Hepatocyte (in vitro differentiated cells): ENCODE data around the gene ANG. TPM values are rescaled to one million over a fixed set of nuclear protein-coding genes. Genes with fewer than 3 reads are reported as not detected.

Experiments used
- DNase-seq: peaks from one replicate; pipeline ENCODE4 v3.0.0-alpha.2; 2016; ENCODE audit warnings: low spot score
- H2AFZ ChIP-seq: fragments of 200-600 bp; sonication (generic); 2 replicates; pipeline ENCODE4 v1.6.0; 2016; ENCODE audit warnings: antibody characterized with exemption, mild to moderate bottlenecking
- H3K27ac ChIP-seq: fragments of 200-600 bp; sonication (generic); 2 replicates; pipeline ENCODE4 v1.5.1; 2016; ENCODE audit warnings: mild to moderate bottlenecking
- H3K27me3 ChIP-seq: fragments of 200-600 bp; sonication (generic); 2 replicates; pipeline ENCODE4 v1.6.1; 2016
- H3K36me3 ChIP-seq: fragments of 200-600 bp; sonication (generic); replicated peaks from 2 replicates; pipeline ENCODE4 v1.5.1; 2016; ENCODE audit warnings: low read depth; ENCODE audit not compliant: insufficient read depth
- H3K4me1 ChIP-seq: fragments of 200-600 bp; sonication (generic); 2 replicates; pipeline ENCODE4 v1.5.1; 2016; ENCODE audit warnings: mild to moderate bottlenecking, moderate library complexity; ENCODE audit not compliant: insufficient read depth
- H3K4me2 ChIP-seq: fragments of 200-600 bp; sonication (generic); 2 replicates; pipeline ENCODE4 v1.6.0; 2016
- H3K4me3 ChIP-seq: fragments of 200-600 bp; sonication (generic); 2 replicates; pipeline ENCODE4 v1.5.1; 2016; ENCODE audit warnings: mild to moderate bottlenecking
- H3K79me2 ChIP-seq: fragments of 200-600 bp; sonication (generic); 2 replicates; pipeline ENCODE4 v1.6.0; 2017; ENCODE audit warnings: mild to moderate bottlenecking
- H3K9me2 ChIP-seq: fragments of 200-600 bp; sonication (generic); replicated peaks from 2 replicates; pipeline ENCODE4 v1.6.0; 2017; ENCODE audit warnings: mild to moderate bottlenecking; ENCODE audit not compliant: insufficient read depth
- H3K9me3 ChIP-seq: fragments of 200-600 bp; sonication (generic); 2 replicates; pipeline ENCODE4 v1.5.1; 2016; ENCODE audit warnings: low read depth, mild to moderate bottlenecking
- H4K20me1 ChIP-seq: fragments of 200-600 bp; sonication (generic); 2 replicates; pipeline ENCODE4 v1.6.0; 2016; ENCODE audit warnings: mild to moderate bottlenecking; ENCODE audit not compliant: insufficient read depth, poor library complexity, severe bottlenecking
- EZH2 ChIP-seq: fragments of 200-600 bp; sonication (generic); IDR thresholded peaks from 2 replicates; pipeline ENCODE4 v1.6.1; 2016; ENCODE audit warnings: antibody characterized with exemption, mild to moderate bottlenecking, borderline replicate concordance
- EZH2phosphoT487 ChIP-seq: fragments of 200-600 bp; sonication (generic); IDR thresholded peaks from one replicate; pipeline ENCODE4 v1.6.1; 2018; ENCODE audit warnings: antibody characterized with exemption, mild to moderate bottlenecking, low read depth, moderate library complexity; ENCODE audit not compliant: unreplicated experiment, severe bottlenecking
- WGBS: methylation state at CpG from one replicate; pipeline ENCODE4 v1.1.6; 2016; ENCODE audit warnings: low lambda C conversion rate; ENCODE audit errors: missing lambda C conversion rate; 5-methylcytosine and 5-hydroxymethylcytosine counted together
- polyA plus RNA-seq: library from polyadenylated mRNA; unstranded; fragments of >200 nt; fragmentation: Nextera tagmentation; extraction: Ambion mirVana; gene quantifications from 2 replicates; pipeline ENCODE4 v1.2.1, GENCODE V29; 2016
- total RNA-seq: library from RNA; depleted of rRNA; stranded (reverse); fragments of >200 nt; gene quantifications from 2 replicates; pipeline ENCODE4 v1.2.3, GENCODE V29; 2014
- TF ChIP-seq, protein P1 (sequence below): fragments of 200-600 bp; sonication (generic); IDR thresholded peaks from 2 replicates; pipeline ENCODE4 v1.5.1; 2016; ENCODE audit warnings: antibody characterized with exemption, mild to moderate bottlenecking; ENCODE audit not compliant: poor library complexity

The ANG gene
- total and polyA plus RNA-seq, 2 experiments from 2014 or later = 79.1 to 103 TPM

DNA sequence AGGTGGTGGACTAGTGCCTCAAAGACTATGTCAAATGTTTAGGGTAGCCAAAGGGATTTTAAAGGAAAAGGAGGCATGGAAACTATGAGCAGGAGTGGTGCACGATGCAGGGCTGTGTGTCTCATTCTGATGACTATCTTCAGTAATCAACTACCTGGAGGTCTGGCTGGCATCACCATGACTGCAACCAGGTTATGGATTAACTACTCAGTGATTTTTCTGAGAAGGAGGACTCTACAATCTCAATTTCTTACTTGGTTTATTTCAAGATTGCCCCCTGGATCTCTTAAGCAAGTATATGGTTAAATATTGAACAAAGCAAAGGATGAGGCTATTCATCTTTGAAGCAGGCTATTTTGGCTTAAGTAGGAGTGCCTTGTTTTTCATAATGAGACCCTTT is 38.0 kb downstream of the ANG start:
- no peaks in the 10 kb centered on the region for H3K36me3 ChIP-seq
- H3K9me3 ChIP-seq = no peaks in the 10 kb centered on the region
- H3K4me2 ChIP-seq = no peak overlapping the region
- TF ChIP-seq EZH2phosphoT487 = no peak
- TF ChIP-seq, protein P1, sequence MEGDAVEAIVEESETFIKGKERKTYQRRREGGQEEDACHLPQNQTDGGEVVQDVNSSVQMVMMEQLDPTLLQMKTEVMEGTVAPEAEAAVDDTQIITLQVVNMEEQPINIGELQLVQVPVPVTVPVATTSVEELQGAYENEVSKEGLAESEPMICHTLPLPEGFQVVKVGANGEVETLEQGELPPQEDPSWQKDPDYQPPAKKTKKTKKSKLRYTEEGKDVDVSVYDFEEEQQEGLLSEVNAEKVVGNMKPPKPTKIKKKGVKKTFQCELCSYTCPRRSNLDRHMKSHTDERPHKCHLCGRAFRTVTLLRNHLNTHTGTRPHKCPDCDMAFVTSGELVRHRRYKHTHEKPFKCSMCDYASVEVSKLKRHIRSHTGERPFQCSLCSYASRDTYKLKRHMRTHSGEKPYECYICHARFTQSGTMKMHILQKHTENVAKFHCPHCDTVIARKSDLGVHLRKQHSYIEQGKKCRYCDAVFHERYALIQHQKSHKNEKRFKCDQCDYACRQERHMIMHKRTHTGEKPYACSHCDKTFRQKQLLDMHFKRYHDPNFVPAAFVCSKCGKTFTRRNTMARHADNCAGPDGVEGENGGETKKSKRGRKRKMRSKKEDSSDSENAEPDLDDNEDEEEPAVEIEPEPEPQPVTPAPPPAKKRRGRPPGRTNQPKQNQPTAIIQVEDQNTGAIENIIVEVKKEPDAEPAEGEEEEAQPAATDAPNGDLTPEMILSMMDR = no peak
- no peak for TF ChIP-seq EZH2
- no peak for DNase-seq
- H3K79me2 ChIP-seq = no peaks in the 10 kb centered on the region
- H3K4me3 ChIP-seq = no peak overlapping the region
- H4K20me1 ChIP-seq = no peaks in the 10 kb centered on the region
- no peaks in the 10 kb centered on the region for H3K4me1 ChIP-seq
- no peaks in the 10 kb centered on the region for H3K9me2 ChIP-seq
- H3K27me3 ChIP-seq = no peaks in the 10 kb centered on the region
- H2AFZ ChIP-seq = no peak overlapping the region
- no peak overlapping the region for H3K27ac ChIP-seq
- WGBS = 47% methylated on average over 1 of the region's 1 CpG

DNA sequence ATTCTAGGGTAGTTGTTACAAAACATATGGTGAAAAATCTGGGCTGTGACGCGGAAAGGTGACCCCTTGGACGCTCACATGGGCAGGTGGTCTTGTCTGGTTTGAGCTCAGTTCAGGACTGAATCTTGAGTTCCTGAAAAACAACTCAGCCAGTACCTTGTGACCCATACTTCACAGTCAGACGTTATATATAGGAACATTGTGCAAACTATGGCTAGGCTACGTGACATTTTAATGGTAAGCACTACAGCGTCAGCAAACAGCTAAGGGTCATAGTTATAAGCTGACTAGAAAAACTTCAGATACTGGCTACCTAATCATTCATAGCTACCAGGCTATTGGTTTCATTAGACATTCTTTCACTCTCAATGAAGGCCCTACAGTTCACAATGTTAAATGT is 42.3 kb downstream of the ANG start:
- Histone ChIP-seq H3K36me3 (no peaks in the 10 kb centered on the region), H3K9me2 (no peaks in the 10 kb centered on the region), H3K4me2 (no peak overlapping the region), H3K4me1 (no peaks in the 10 kb centered on the region), H3K27ac (no peak overlapping the region), H3K9me3 (no peaks in the 10 kb centered on the region), H3K27me3 (no peaks in the 10 kb centered on the region), H3K4me3 (no peak overlapping the region), H2AFZ (no peak overlapping the region), H4K20me1 (no peaks in the 10 kb centered on the region), H3K79me2 (no peaks in the 10 kb centered on the region)
- DNase-seq = no peak
- 66% methylated on average over 6 of the region's 6 CpGs for WGBS
- TF ChIP-seq EZH2phosphoT487 = no peak
- TF ChIP-seq, protein P1 = no peak
- no peak for TF ChIP-seq EZH2

DNA sequence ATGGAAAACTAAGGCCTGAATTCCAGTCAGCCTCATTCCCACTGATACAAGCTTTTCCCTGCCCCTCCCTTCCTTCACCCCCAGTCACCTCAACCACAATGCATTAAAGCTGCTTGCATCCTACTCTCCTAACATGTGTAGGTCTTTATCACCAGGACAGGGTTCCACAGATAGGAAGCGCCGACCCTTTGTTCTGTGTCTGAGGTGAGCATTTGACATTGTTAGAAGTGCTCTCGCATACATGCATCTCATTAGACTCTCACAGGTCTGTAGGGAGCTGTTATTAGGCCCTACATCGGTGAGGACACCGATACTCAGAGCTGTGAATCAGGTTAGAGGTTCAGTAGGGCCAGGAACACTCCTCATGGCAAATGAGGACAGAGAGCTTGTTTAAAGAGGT is 43.9 kb downstream of the ANG start:
- TF ChIP-seq EZH2 (no peak), EZH2phosphoT487 (no peak)
- TF ChIP-seq, protein P1 = no peak
- Histone ChIP-seq H4K20me1 (no peaks in the 10 kb centered on the region), H2AFZ (no peak overlapping the region), H3K9me3 (no peaks in the 10 kb centered on the region), H3K79me2 (no peaks in the 10 kb centered on the region), H3K27ac (no peak overlapping the region), H3K4me2 (no peak overlapping the region), H3K36me3 (no peaks in the 10 kb centered on the region), H3K4me1 (no peaks in the 10 kb centered on the region), H3K4me3 (no peak overlapping the region), H3K27me3 (no peaks in the 10 kb centered on the region), H3K9me2 (no peaks in the 10 kb centered on the region)
- WGBS = 87% methylated on average over 5 of the region's 5 CpGs
- no peak for DNase-seq
